Brain microvascular endothelial cell (primary cell): ENCODE measurements around the gene MAPK12.
A peak's percentile ranks its signal among the peaks of the same experiment; 100 is the strongest.

Experiments
- DNase-seq: peaks from one replicate; pipeline ENCODE4 v3.0.0-alpha.2; 2020
- H3K27ac ChIP-seq: fragments of 250-450 bp; sonication (Bioruptor Pico); 2 replicates; pipeline ENCODE4 v1.5.1; 2020; ENCODE audit warnings: mild to moderate bottlenecking, moderate library complexity
- H3K27me3 ChIP-seq: fragments of 250-450 bp; sonication (Bioruptor Pico); replicated peaks from 2 replicates; pipeline ENCODE4 v1.5.1; 2020; ENCODE audit warnings: mild to moderate bottlenecking
- H3K36me3 ChIP-seq: fragments of 250-450 bp; sonication (Bioruptor Pico); replicated peaks from 2 replicates; pipeline ENCODE4 v1.5.1; 2020; ENCODE audit warnings: mild to moderate bottlenecking
- H3K4me3 ChIP-seq: 2 replicates; pipeline ENCODE4 v1.5.1; 2011; ENCODE audit warnings: low read depth, mild to moderate bottlenecking, control low read depth, low read length, moderate library complexity
- in situ Hi-C: cut with HindIII; loops from 2 replicates; pipeline ENCODE4 v1.10.0; 2017; ENCODE audit warnings: low sequenced_read_pairs, low pct_ligation_motif_present
- TF ChIP-seq, protein P1 (sequence below): IDR thresholded peaks from 2 replicates; pipeline ENCODE4 v1.5.1; 2011; ENCODE audit warnings: low read depth, mild to moderate bottlenecking, moderate library complexity, low read length, control low read depth, inconsistent platforms; ENCODE audit errors: missing control alignments

Gene MAPK12

DNA sequence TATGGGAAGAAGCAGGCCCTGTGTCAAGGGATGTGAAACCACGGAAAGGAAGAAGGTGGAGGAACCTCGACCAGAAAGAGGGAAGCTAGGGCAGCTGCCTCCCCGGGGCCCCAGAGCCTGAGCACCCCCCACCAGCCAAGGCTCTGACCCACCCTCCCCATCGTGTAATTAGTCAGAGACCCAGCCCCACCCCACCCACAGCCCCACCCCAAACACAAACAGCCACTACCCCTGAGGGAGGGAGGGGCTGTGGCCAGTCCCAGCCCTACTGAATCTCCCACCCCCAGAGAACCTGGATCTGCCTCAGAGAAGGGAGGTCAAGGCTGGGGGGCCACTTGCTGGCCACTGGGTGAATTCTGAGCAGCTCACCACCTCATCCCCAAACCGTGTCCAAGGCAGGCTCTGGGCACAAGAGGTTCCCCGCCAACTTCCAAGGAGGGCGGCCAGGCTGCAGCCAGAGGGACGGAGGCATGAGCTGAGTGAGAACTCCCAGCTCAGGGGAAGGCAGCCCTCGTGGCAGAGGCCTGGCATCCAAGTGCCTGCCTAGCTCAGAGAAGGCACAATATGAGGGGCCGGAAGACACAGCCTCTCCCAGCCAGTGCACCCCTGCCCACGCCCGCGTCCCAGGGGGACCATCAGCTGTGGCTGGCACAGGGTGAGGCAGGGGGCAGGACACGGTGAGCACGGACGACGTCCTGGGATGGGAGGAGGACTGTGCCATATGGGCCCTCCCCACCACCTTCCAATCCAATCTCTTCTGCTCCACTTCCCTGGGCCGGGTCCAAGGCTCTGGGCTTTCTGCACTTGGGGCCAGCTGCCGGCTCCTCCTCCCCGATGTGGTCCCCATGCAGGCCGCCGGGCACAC, 43.3 kb upstream of the MAPK12 start:
- in situ Hi-C loops = no loop called here
- peaks cover 7% of the 10 kb centered on the region for H3K36me3 ChIP-seq
- DNase-seq = no peak
- no peaks in the 10 kb centered on the region for H3K27me3 ChIP-seq
- H3K4me3 ChIP-seq = peak overlapping the region; percentile 79
- no peak overlapping the region for H3K27ac ChIP-seq
- TF ChIP-seq, protein P1, sequence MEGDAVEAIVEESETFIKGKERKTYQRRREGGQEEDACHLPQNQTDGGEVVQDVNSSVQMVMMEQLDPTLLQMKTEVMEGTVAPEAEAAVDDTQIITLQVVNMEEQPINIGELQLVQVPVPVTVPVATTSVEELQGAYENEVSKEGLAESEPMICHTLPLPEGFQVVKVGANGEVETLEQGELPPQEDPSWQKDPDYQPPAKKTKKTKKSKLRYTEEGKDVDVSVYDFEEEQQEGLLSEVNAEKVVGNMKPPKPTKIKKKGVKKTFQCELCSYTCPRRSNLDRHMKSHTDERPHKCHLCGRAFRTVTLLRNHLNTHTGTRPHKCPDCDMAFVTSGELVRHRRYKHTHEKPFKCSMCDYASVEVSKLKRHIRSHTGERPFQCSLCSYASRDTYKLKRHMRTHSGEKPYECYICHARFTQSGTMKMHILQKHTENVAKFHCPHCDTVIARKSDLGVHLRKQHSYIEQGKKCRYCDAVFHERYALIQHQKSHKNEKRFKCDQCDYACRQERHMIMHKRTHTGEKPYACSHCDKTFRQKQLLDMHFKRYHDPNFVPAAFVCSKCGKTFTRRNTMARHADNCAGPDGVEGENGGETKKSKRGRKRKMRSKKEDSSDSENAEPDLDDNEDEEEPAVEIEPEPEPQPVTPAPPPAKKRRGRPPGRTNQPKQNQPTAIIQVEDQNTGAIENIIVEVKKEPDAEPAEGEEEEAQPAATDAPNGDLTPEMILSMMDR = no peak

DNA sequence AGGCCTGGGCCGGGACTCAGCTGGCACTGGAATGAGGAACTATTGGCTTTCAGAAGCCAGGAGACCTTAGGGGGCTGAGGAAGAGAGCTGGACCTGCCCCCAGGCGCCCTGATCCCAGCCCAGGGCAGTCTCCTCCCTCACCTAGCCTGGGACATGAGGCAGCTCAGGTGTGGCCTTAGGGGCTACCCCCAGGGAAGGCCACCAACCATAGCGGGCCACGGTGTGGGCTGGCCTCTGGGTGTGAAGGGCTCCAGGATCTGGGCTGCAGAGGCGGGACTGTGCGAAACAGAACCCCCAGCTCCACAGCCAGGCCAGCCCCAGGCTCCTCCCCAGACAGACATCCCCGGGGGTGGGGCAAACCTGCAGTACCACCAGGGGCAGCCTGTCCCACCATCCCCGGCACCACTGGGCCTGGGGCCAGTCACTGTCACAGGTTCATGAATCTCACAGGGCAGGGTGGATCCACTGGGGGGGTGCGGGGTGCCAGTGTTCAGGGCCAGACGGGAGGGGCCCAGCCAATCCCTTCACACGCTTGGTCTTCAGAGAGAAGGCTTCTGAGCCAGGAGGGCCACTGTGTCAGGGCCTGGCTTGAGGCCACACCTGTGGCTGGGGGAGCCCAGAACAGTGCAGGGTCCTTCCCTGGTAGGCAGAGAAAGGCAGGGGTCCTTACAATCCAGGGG, 42.5 kb upstream of the MAPK12 start:
- H3K27ac ChIP-seq = no peak overlapping the region
- no peak overlapping the region for H3K4me3 ChIP-seq
- peaks cover 8% of the 10 kb centered on the region for H3K36me3 ChIP-seq
- in situ Hi-C loops = no loop called here
- TF ChIP-seq, protein P1 = peak; percentile 23
- no peak for DNase-seq
- H3K27me3 ChIP-seq = no peaks in the 10 kb centered on the region

DNA sequence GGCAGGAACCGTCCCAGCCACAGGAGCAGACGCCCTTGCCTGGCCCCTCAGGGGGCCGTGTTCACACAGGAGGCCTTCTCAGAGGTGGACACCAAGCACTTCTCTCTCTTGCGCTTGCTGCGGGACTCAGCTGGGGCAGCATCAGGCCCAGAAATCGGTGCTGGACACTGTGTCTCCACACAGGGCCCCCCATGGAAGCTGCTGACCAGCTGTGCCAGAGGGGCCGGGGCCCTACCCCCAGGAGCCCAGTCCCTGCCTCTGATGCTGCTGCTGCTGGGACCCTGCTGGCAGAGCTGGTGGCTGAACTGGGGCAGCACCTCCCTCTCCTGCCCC, 42.0 kb upstream of the MAPK12 start:
- in situ Hi-C loops = no loop called here
- no peak for DNase-seq
- peaks cover 8% of the 10 kb centered on the region for H3K36me3 ChIP-seq
- no peak overlapping the region for H3K27ac ChIP-seq
- no peaks in the 10 kb centered on the region for H3K27me3 ChIP-seq
- H3K4me3 ChIP-seq = no peak overlapping the region
- TF ChIP-seq, protein P1 = no peak

DNA sequence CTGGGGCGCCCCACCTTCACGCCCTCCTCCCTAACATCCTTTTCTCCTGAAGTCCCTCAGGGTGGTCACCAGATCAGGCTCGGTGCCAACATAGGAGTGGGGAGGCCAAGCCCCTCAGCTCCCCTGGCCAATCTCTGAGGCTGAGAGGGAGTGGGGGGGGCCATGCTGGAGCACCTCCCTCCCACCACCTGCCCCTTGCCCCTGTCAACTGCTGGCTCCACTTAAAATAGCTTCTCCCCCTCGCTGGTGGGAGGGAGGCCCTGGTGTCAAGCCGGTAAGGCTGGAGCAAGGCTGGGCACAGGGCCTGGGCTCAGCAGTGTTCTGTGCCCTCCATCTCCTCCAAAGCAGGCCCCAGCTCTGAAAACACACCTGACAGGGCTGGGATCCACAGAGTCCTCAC, 41.1 kb upstream of the MAPK12 start:
- in situ Hi-C loops = no loop called here
- H3K27me3 ChIP-seq = no peaks in the 10 kb centered on the region
- no peak overlapping the region for H3K4me3 ChIP-seq
- TF ChIP-seq, protein P1 = no peak
- no peak for DNase-seq
- H3K36me3 ChIP-seq = peaks cover 8% of the 10 kb centered on the region
- H3K27ac ChIP-seq = no peak overlapping the region

DNA sequence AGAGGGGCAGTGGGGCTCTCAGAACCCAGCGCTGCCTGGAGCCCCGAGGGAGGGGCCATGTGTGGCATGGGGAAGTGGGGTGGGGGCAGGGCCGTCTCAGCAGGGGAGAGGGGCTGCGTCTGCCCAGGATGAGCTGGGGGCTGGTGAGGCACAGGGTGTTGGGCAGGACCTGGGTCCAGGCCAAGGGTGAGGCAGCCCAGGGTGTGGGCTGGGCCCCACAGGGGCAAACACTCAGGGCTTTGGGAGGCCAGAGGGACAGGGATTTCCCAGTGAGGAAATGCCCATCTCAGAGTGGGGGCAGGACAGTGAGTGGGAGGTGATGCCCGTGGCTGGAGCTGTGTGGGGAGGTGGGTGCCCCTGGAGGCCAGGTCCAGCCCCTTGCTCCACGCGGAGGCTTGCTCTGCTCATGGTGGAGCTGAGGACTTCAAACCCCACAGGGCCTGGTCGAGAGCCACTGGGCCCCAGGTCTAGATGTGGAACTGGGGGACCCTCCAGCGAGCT, 40.6 kb upstream of the MAPK12 start:
- no peak overlapping the region for H3K4me3 ChIP-seq
- DNase-seq = no peak
- TF ChIP-seq, protein P1 = no peak
- no peak overlapping the region for H3K27ac ChIP-seq
- H3K36me3 ChIP-seq = peaks cover 8% of the 10 kb centered on the region
- in situ Hi-C loops = no loop called here
- no peaks in the 10 kb centered on the region for H3K27me3 ChIP-seq
